Medulla oblongata (tissue), 1 donor: Measurements from ENCODE around the gene NBEAL2.

Experiments used
- DNase-seq: peaks from one replicate; pipeline ENCODE4 v3.0.0-alpha.2; 2015; ENCODE audit errors: extremely low spot score

NBEAL2 gene, protein sequence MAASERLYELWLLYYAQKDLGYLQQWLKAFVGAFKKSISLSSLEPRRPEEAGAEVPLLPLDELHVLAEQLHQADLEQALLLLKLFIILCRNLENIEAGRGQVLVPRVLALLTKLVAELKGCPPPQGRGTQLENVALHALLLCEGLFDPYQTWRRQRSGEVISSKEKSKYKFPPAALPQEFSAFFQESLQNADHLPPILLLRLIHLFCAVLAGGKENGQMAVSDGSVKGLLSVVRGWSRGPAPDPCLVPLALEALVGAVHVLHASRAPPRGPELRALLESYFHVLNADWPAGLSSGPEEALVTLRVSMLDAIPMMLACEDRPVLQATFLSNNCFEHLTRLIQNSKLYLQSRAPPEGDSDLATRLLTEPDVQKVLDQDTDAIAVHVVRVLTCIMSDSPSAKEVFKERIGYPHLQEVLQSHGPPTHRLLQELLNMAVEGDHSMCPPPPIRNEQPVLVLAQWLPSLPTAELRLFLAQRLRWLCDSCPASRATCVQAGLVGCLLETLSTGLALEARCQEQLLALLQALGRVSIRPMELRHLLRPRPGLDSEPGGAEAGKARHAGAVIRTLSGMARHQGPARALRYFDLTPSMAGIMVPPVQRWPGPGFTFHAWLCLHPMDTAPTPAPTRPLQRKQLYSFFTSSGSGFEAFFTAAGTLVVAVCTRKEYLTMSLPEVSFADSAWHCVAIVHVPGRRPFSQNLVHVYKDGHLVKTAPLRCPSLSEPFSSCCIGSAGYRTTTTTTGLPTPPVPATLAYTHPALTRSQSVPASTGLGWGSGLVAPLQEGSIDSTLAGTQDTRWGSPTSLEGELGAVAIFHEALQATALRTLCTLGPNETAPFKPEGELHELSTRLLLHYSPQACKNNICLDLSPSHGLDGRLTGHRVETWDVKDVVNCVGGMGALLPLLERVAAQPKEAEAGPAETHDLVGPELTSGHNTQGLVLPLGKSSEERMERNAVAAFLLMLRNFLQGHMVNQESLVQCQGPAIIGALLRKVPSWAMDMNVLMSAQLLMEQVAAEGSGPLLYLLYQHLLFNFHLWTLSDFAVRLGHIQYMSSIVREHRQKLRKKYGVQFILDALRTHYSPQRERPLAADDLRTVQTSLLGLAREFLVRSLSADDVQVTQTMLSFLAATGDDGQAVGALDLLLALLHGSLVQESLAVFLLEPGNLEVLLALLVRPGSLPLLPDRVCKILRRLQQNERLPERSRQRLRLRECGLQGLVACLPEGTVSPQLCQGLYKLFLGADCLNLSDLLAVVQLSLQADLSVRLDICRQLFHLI (N-terminal part only)

GRCh38 chr3:46978985-46979944 is at the start of gene NBEAL2:
Gene NBEAL2, plus strand, starts transcription at chr3:46979666. Its CDS starts 196 bp downstream, at chr3:46979862.
- peak; percentile 81 for DNase-seq

DNA sequence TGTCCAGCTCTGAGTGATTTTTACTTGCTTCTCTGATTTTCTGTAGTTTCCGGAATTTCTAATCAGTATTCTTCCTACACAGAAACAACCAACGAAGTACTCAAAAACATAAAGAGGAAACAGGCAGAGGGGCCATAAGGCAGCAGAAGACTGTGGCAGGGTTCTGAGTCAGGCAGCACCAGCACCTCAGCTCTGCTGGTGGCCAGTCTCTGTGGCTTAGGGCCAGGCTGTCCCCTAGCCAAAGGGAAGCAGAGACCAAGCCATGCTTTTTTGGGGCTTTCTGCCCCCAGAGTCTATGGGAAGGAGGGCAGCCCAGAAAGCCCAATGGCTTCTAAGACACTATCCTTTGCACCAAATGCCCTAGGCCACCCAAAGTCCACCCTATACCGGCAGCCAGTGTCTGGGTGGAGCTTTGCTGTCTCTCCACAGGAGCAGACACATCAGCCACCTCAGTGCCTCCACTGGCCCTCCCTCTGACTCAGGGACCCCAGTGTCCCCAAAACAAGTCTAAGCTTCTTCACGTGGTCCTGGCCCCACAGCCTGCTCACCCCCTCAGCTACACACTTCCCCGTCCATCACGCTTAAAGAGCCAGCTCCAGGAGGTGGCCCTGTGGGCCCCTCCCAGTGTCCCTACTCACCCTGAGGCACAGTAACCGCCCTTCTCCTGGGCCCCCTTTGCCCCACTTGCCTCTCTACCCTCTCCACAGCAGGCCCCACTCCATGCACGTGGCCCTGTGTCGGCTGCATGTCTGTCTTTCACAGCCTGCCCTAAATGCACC is 49.1 kb upstream of the NBEAL2 start:
- DNase-seq = peak; percentile 39

DNA sequence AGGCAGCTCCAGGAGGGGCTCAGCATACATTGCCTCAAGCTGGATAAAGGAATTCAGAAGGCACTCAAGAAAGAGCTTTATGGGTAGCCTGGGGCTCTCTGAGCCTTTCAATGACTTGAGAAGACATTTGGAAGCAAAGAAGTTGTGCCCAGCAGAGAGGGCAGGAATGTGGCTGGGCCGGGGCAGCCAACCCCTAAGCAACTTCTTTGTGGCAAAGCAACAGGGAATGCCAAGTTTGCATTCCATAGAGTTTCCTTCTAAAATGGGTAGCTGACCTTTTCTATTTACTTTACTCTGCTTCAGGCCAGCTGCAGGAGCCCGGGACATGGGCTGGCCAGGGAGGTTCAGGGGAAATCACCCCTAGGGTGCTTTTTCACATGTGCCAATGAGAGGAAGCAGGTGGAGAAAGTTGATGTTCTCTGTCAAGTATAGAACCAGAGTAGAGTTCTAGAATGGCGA is 48.5 kb upstream of the NBEAL2 start:
- no peak for DNase-seq

- peak; percentile 20 for DNase-seq
These were observed 47.7 kb upstream of the NBEAL2 start for GRCh38 chr3:46931631-46932331.

DNA sequence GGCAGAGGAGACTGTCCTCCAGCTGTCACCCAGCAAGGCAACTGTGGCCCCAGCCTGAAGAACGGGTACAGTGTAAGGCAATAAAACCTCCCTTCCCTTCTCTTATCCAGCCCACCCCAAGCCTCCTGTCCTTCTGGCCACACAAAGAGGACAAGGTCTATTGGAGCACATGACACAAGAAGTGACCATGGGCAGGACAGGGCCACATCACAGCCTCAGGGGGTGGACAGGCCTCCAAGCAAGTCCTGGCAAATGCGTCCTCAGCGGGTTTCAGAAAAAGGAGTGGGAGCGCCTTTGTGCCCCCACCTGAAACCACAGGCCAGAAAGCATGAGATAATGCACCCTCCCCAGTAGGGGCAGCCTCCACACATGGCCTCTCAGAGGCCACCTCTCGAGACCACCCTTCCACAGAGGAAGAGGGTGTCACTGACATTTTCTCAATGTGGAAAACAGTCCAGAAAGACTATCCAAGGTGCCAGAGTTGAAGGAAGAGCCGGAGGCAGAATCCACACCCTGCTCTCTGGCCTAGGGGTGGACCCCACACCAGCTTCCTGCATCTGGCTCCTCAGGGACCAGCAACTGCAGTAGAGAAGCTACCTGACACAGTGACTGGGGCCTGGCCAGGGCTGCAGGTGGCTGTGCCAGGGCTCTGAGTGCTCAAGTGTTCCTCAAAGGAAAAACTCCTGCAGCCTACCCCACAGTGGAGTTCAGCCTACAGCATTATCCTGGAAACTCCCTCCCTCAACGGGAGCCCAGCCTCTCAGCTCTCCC is 46.8 kb upstream of the NBEAL2 start:
- DNase-seq = no peak

DNA sequence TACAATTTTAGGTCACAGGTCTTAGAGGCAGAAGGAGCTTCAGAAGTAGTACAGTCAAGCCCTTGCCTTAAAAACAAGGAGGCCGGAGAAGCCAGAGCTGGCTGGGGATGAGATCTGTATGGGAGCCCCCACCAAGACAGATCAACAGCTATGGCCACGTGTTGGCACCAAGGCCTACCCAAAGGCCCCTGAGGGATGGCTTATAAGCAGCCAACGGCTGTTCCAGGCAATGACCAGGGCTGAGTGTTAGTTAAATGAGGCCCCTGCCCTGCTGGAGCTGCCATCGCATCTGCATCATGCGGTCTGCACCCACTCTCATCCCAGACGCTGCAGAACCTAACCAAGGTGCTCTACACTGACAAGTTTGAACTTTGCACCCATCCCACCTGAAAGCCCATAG is 46.2 kb upstream of the NBEAL2 start:
- DNase-seq = no peak

DNA sequence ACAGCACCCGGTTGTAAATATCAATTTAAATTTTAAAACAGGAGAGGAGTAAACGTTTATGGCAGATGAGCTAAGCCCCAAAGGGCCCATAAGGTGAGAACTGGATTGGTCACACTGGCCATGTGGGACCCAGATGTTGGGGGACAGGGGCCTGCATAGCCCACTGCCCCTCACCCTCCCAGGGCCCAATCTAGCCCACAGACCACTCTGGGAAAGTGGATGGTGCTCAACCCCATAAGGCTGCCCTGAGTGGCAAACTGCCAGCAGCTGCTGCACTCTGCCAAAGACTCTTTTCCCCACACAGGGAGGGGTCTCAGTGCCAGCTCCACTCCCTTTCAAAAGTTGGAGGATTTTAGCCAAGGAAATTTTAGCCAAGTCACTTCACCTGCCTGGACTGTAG is 45.4 kb upstream of the NBEAL2 start:
- no peak for DNase-seq

- DNase-seq = peak; percentile 53
These were observed 44.8 kb upstream of the NBEAL2 start for GRCh38 chr3:46934498-46935167.

DNA sequence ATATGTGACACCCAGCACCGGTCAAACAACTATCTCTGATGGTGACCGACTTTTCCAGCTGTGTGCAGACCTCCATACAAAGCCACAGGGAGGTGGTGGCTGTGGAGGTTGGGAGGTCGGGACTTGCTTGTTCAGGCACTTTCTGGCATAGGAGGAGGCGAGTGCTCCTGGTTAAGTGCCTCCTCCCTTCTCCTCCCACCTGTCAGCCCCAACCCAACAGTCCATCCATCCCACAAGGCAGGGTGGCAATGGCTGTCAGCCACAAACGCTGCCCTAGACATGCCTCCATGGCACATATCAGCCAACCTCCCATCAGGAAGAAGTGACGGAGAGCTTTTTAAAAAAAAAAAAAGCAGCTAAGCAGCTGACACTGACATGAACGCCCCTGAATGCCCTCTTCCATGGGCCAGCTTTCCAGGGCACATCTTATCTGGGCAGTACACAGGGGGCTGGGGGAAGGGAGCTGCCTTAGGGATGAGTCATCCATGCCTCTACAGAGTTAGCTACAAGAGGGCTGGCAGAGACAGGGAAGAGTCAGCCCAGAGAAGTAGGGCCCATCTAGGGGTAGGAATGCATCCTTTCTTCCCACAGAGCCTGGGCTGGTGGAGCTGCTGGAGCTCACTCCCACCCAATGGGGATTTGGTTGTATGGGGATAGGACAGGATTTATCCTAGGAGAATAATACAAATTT is 44.2 kb upstream of the NBEAL2 start:
- DNase-seq = peak; percentile 73

DNA sequence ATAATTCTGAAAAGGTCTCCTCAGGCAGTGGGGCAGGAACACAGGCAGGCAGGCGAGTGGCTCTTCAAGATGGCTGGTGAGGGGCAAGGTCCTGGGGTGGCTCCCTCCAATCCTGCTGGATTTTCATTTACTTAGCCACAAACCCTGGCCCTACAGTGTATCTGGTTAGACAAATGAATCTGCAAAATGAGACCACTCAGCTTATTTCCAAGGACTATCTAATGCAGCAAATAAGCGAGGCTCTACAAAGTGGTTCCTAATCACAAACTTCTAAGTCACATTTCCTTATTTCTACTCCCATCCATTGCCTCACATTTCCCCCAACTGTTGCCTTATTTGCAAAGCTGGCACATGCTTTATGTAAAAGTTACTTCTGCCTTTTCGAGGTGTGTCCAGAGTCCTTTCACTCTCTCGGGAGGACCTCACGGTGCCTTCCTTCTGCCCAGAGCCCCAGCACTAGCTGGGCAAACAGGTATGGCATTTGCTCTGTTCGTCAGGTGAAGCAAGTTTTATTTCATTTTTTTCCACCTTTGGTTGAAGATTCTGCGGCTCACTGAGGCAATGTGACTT is 43.4 kb upstream of the NBEAL2 start:
- DNase-seq = no peak

DNA sequence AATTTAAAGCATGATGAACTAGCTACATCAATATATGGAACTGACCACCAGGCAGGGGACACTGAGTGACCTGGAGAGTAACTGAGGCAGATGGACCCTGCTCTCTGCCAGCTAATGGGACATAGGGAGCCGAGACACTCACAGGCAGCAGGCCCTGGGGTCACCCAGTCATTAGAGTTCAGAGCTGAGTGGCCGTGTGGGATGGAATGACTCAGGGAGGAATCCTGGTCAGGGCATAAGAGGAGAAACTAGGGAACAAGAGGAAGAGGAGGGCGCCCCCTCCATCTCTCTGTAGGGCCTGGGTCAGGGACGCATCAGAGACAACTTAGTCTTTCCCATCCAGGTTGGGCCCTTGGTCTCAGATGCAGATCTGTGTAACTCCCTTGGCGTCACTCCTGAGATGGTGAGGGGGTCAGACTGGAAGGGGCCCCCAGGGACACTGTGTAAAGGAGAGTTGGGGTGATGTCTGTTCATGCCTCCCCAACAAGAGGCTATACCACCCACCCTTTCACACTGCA is 42.7 kb upstream of the NBEAL2 start:
- no peak for DNase-seq

GRCh38 chr3:46938118-46938517 is 41.3 kb upstream of the NBEAL2 start:
- DNase-seq = no peak

- no peak for DNase-seq
These were observed 39.7 kb upstream of the NBEAL2 start for GRCh38 chr3:46939578-46940445.

- DNase-seq = no peak
These were observed 37.4 kb upstream of the NBEAL2 start for GRCh38 chr3:46942076-46942475.

DNA sequence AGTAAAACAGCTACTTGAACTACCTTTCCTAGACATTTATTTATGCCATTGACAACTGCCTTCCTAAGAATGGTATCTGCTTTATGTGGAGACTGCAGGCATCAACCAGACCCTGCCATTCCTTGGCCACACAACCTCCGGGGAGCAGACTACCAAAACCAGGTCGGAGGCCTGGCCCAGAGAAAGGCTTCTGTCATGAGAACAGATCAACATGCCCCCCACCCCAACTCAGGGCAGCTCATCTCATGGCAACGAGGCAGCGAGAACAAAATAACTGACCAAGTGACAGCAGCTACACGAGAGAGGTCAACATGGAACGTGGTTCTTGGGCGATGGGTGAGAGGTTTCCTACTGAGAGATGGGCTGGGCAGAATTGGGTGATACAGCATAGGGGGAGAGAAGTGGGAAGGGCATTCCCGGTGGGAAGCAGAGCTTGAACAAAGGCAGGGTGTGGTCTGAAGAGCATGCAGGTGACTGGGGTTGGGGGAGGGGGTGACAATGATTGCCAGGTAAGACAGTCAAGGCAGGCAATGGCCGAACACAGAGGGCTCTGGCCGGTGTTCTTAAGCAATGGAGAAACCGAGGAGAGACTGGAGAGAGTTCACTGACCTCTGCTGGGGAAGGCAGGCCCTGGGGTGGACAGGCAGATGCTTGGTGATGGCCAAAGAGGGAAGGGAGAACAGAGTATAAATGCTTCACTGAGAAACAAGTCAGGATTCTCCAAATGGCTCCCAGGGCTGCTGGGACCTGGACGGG is 36.8 kb upstream of the NBEAL2 start:
- DNase-seq = no peak
